ENCODE measurements around the gene SMG6. TPM values are rescaled to one million over a fixed set of nuclear protein-coding genes. Genes with fewer than 3 reads are reported as not detected.

Gene SMG6
- total RNA-seq, 1 donor from 2014 or later: 34.7 TPM

DNA sequence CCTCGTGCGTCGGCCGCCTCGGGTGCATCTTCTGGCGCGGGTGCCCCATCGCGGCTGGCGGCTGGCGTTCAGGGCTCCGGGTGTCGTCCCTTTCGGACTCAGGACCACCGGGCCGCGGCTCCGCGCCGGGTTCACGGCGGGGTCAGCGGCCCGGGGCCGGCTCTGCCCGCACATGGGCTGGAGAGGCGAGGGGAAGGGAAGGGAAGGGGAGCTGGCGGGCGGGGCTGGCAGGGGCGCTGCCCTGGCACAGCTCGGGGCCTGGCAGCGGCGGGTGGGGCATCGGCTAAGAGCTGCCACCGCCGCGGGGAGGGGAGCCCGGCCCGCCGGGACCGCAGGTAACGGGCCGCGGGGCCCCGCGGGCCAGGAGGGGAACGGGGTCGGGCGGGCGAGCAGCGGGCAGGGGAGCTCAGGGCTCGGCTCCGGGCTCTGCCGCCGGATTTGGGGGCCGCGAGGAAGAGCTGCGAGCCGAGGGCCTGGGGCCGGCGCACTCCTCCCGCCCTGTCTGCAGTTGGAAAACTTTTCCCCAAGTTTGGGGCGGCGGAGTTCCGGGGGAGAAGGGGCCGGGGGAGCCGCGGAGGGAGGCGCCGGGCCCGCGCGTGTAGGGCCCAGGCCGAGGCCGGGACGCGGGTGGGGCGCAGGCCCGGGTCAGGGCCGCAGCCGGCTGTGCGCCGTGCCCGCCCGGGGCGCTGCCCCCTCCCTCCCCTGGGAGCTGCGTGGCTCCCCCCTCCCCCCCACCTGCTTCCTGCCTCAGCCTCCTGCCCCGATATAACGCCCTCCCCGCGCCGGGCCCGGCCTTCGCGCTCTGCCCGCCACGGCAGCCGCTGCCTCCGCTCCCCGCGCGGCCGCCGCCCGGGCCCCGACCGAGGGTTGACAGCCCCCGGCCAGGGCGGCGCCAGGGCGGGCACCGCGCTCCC lies 248.0 kb downstream of the SMG6 start:
- DNase-seq (ENCODE audit: low read depth): no peak
- Histone ChIP-seq H3K36me3 (ENCODE audit: control insufficient read depth, insufficient read depth, low read length) (no peaks in the 10 kb centered on the region), H3K4me3 (ENCODE audit: low read depth, low read length) (peak overlapping the region; percentile 47), H3K27me3 (ENCODE audit: control insufficient read depth, insufficient read depth, low read length) (peaks cover 37% of the 10 kb centered on the region)
- TF ChIP-seq, protein P1, sequence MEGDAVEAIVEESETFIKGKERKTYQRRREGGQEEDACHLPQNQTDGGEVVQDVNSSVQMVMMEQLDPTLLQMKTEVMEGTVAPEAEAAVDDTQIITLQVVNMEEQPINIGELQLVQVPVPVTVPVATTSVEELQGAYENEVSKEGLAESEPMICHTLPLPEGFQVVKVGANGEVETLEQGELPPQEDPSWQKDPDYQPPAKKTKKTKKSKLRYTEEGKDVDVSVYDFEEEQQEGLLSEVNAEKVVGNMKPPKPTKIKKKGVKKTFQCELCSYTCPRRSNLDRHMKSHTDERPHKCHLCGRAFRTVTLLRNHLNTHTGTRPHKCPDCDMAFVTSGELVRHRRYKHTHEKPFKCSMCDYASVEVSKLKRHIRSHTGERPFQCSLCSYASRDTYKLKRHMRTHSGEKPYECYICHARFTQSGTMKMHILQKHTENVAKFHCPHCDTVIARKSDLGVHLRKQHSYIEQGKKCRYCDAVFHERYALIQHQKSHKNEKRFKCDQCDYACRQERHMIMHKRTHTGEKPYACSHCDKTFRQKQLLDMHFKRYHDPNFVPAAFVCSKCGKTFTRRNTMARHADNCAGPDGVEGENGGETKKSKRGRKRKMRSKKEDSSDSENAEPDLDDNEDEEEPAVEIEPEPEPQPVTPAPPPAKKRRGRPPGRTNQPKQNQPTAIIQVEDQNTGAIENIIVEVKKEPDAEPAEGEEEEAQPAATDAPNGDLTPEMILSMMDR (IDR thresholded peaks at IDR 0.05; ENCODE audit: insufficient read depth, low read length, poor library complexity, severe bottlenecking): no peak

DNA sequence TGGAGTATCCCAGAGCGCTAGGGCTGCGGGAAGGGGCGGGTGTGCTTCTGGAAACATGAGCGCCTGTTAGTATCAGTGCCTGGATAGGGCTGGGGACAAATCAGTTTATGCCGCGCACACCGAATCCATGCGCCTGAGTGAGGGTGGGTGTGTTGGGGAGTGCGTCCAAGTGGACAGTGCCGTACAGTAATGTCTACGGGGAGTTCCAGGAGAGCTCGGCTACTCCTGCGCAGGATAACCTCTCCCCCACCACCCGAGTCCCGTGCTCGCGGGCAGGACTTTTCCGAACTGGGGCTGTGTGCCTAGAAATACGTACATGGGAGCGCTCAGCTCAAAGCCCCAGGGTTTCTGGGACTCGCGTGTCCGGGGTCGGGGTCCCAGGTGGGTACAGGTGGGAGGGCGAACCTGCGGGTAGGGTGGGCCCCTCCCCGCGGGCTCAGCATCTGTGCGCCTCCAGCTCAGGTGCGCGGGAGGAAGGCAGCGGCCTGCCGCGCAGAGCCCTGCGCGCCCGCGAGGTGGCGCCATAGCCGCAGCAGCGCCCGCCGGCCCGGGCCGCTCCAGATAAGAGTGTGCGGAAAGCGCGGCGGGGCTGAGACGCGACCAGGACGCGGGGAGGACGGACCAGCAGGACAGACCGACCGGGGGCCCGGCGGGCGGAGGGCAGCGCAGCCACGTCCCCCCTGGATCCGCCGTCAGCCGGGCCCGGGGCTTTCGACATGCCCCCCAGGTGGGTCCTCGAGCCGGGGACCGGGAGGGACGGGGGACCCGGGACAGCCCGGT lies 248.9 kb downstream of the SMG6 start, which contains the start of gene HIC1:
TSS of gene HIC1 (plus strand) at position 592 of the 780 bp plus-strand sequence. CDS start 1,588 bp downstream, outside the sequence.
- Histone ChIP-seq H3K36me3 (ENCODE audit: control insufficient read depth, insufficient read depth, low read length) (no peaks in the 10 kb centered on the region), H3K4me3 (ENCODE audit: low read depth, low read length) (peak within 1 kb of the TSS; percentile 47), H3K27me3 (ENCODE audit: control insufficient read depth, insufficient read depth, low read length) (peaks cover 37% of the 10 kb centered on the region)
- no peak for DNase-seq (ENCODE audit: low read depth)
- TF ChIP-seq, protein P1 (IDR thresholded peaks at IDR 0.05; ENCODE audit: insufficient read depth, low read length, poor library complexity, severe bottlenecking): peak; percentile 36

DNA sequence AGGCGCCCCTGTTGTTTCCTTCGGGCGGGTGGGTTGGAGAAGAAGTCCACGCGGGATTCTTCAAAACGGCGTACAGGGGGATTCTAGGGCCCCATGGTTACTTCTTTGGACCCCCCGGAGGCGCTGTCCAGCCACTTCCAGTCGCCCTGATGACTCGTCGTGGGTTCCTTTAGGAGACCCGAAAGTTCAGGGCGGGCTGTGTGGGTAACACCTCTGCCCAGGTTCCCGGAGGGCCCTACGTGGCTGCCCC lies 249.4 kb downstream of the SMG6 start:
- Histone ChIP-seq H3K36me3 (ENCODE audit: control insufficient read depth, insufficient read depth, low read length) (no peaks in the 10 kb centered on the region), H3K27me3 (ENCODE audit: control insufficient read depth, insufficient read depth, low read length) (peaks cover 37% of the 10 kb centered on the region), H3K4me3 (ENCODE audit: low read depth, low read length) (peak overlapping the region; percentile 39)
- DNase-seq (ENCODE audit: low read depth): no peak
- TF ChIP-seq, protein P1 (IDR thresholded peaks at IDR 0.05; ENCODE audit: insufficient read depth, low read length, poor library complexity, severe bottlenecking): no peak

DNA sequence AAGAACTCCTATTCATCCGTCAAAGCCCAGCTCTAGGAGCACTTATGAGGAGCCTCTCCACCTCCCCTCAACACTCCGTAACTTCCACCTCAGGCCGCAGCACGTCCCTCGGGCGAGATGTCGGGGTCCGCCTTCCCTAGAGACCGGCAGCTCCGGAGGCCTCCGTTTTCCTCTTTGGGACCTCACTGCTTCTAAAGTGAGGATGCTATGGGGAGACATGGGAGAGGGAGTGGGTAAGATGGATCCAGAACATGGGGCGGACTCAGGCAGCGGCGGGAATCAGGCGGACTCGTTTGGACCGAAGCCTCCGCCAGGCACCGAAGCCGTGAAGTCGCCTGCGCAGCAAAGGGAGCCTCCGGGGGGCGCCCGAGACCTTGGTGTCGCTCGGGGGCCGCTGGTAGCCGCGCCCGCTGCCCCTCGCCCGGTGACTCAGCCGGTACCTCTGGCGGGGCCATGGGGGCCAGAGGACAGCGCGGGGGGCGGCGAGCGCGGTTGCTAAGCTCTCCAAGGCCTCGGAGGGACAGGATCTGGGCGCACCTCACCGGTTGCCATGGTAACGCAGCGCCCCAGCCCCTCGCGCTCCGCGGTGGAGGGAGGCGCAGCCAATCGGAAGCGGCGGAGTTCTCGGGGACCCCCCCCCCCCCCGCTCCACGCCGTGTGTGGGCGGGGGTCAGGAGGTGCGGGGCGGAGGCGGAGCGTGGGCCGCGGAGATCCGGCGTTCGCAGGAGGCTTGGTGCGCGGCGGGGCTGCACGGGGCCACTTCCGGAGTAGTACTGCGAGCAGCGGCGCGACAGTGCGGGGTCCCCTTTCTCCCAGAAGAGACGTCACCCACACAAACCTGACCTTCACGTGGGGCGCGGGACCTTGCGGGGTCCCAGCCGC lies 250.0 kb downstream of the SMG6 start:
- TF ChIP-seq, protein P1 (IDR thresholded peaks at IDR 0.05; ENCODE audit: insufficient read depth, low read length, poor library complexity, severe bottlenecking): peak; percentile 61
- Histone ChIP-seq H3K36me3 (ENCODE audit: control insufficient read depth, insufficient read depth, low read length) (no peaks in the 10 kb centered on the region), H3K27me3 (ENCODE audit: control insufficient read depth, insufficient read depth, low read length) (peaks cover 37% of the 10 kb centered on the region), H3K4me3 (ENCODE audit: low read depth, low read length) (peak overlapping the region; percentile 39)
- DNase-seq (ENCODE audit: low read depth): no peak

DNA sequence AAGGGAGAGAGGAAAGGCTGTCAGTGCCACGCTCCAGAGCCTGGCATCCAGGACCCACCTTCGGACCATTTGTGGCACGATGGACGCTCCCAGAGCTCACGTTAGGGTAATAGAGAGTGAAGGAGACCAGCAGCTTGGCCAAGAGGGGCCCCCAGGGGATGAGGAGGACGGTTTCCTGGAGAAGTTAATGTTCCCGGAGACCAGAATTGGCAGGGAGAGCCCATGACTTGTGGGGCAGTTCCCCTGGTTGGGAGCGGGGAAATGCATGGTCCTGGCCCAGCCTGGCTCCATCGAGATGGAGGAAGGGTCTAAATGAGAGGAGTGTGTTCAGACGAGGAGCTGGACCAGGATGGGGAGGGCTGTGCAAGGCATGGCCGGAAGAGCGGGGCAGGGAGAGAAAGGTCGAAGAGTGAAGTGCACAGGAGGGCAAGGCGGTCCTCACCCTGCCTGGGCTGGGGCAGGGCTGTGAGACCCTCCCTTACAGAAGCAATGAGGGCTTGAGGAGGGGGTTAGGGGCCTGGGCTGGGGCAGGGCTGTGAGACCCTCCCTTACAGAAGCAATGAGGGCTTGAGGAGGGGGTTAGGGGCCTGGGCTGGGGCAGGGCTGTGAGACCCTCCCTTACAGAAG lies 251.5 kb downstream of the SMG6 start:
- DNase-seq (ENCODE audit: low read depth): no peak
- TF ChIP-seq, protein P1 (IDR thresholded peaks at IDR 0.05; ENCODE audit: insufficient read depth, low read length, poor library complexity, severe bottlenecking): no peak
- Histone ChIP-seq H3K36me3 (ENCODE audit: control insufficient read depth, insufficient read depth, low read length) (no peaks in the 10 kb centered on the region), H3K27me3 (ENCODE audit: control insufficient read depth, insufficient read depth, low read length) (peaks cover 26% of the 10 kb centered on the region), H3K4me3 (ENCODE audit: low read depth, low read length) (no peak overlapping the region)

All from kidney epithelial cell (primary cell).